Liver (tissue), 9 donors: ENCODE measurements around the gene DNAH1. TPM values are rescaled to one million over a fixed set of nuclear protein-coding genes. Genes with fewer than 3 reads are reported as not detected.

Source experiments
- DNase-seq: peaks from one replicate; pipeline ENCODE4 v3.0.0-alpha.2; 2017; ENCODE audit warnings: low spot score
- H3K27ac ChIP-seq, 2 donors: one replicate each; pipeline ENCODE4 v1.7.0; 2013; ENCODE audit warnings: inconsistent platforms in 2 of 2, low read length in 2 of 2, control low read depth in 1 of 2, low read depth in 1 of 2, mild to moderate bottlenecking in 1 of 2
- H3K27me3 ChIP-seq, 4 donors: one replicate each; pipeline versions ENCODE4 v1.6.1 to v1.7.0; 2013; ENCODE audit warnings: low read length in 3 of 4, inconsistent platforms in 1 of 4, mild to moderate bottlenecking in 1 of 4, moderate library complexity in 1 of 4; ENCODE audit not compliant: control insufficient read depth in 4 of 4, insufficient read depth in 4 of 4
- H3K36me3 ChIP-seq, 4 donors: one replicate each; pipeline versions ENCODE4 v1.6.1 to v1.7.0; 2013; ENCODE audit warnings: low read length in 3 of 4, mild to moderate bottlenecking in 3 of 4, low read depth in 1 of 4, moderate library complexity in 1 of 4; ENCODE audit not compliant: control insufficient read depth in 4 of 4, insufficient read depth in 3 of 4
- H3K4me1 ChIP-seq, 4 donors: one replicate each; pipeline versions ENCODE4 v1.6.1 to v1.7.0; 2013; ENCODE audit warnings: low read length in 3 of 4, mild to moderate bottlenecking in 3 of 4, moderate library complexity in 1 of 4; ENCODE audit not compliant: control insufficient read depth in 4 of 4, insufficient read depth in 4 of 4
- H3K4me3 ChIP-seq, 3 donors: one replicate each; pipeline versions ENCODE4 v1.6.1 to v1.7.0; 2013; ENCODE audit warnings: low read length in 3 of 3, control low read depth in 1 of 3, low read depth in 1 of 3, mild to moderate bottlenecking in 1 of 3
- H3K9ac ChIP-seq, 2 donors: one replicate each; pipeline ENCODE4 v1.7.0; 2013; ENCODE audit warnings: low read length in 2 of 2, mild to moderate bottlenecking in 2 of 2, moderate library complexity in 2 of 2, control low read depth in 1 of 2, low read depth in 1 of 2
- H3K9me3 ChIP-seq, 4 donors: one replicate each; pipeline versions ENCODE4 v1.6.1 to v1.7.0; 2013; ENCODE audit warnings: low read length in 3 of 4; ENCODE audit not compliant: control insufficient read depth in 4 of 4
- ATF3 ChIP-seq: IDR thresholded peaks from 2 replicates; pipeline ENCODE4 v1.6.1; 2016; ENCODE audit warnings: antibody characterized with exemption
- CTCF ChIP-seq: fragments of 150-350 bp; IDR thresholded peaks from 2 replicates; pipeline ENCODE4 v1.5.1; 2017; ENCODE audit warnings: improper control_type of control experiment, low read depth, low read length; ENCODE audit not compliant: missing input control
- EGR1 ChIP-seq, 2 donors: IDR thresholded peaks; 2 replicates each; pipeline ENCODE4 v1.6.1; 2016 to 2018; ENCODE audit warnings: antibody characterized with exemption in 2 of 2, low read depth in 2 of 2
- FOXA1 ChIP-seq: IDR thresholded peaks from 2 replicates; pipeline ENCODE4 v1.6.1; 2016; ENCODE audit warnings: antibody characterized with exemption
- GABPA ChIP-seq, 2 donors: IDR thresholded peaks in 1 of 2; conservative IDR thresholded peaks in 1 of 2; 2 replicates each; pipeline ENCODE4 v1.6.1; 2016; ENCODE audit warnings: antibody characterized with exemption in 2 of 2, mild to moderate bottlenecking in 1 of 2, moderate library complexity in 1 of 2
- HNF4A ChIP-seq, 2 donors: conservative IDR thresholded peaks; 2 replicates each; pipeline ENCODE4 v1.6.1; 2016; ENCODE audit warnings: antibody characterized with exemption in 2 of 2, mild to moderate bottlenecking in 2 of 2
- HNF4G ChIP-seq: IDR thresholded peaks from 2 replicates; pipeline ENCODE4 v1.6.1; 2016; ENCODE audit warnings: antibody characterized with exemption
- JUND ChIP-seq, 2 donors: IDR thresholded peaks; 2 replicates each; pipeline ENCODE4 v1.6.1; 2016; ENCODE audit warnings: antibody characterized with exemption in 2 of 2
- RAD21 ChIP-seq, 2 donors: IDR thresholded peaks; 2 replicates each; pipeline ENCODE4 v1.6.1; 2016; ENCODE audit warnings: antibody characterized with exemption in 2 of 2, mild to moderate bottlenecking in 2 of 2
- RXRA ChIP-seq, 2 donors: IDR thresholded peaks; 2 replicates each; pipeline ENCODE4 v1.6.1; 2017 to 2018; ENCODE audit warnings: antibody characterized with exemption in 2 of 2, mild to moderate bottlenecking in 1 of 2
- SP1 ChIP-seq: IDR thresholded peaks from 2 replicates; pipeline ENCODE4 v1.6.1; 2018; ENCODE audit warnings: antibody characterized with exemption, mild to moderate bottlenecking
- TAF1 ChIP-seq: conservative IDR thresholded peaks from 2 replicates; pipeline ENCODE4 v1.6.1; 2016; ENCODE audit warnings: antibody characterized with exemption, mild to moderate bottlenecking
- ZBTB33 ChIP-seq: IDR thresholded peaks from 2 replicates; pipeline ENCODE4 v1.6.1; 2016; ENCODE audit warnings: antibody characterized with exemption
- WGBS: extraction: QIAGEN DNeasy Blood & Tissue Kit; methylation state at CpG from one replicate; pipeline ENCODE4 v1.1.7; 2013; 5-methylcytosine and 5-hydroxymethylcytosine counted together
- polyA plus RNA-seq, 2 donors: library from polyadenylated mRNA; stranded (reverse) in 1 of 2; unstranded in 1 of 2; fragments of 200-250 nt in 1 of 2; fragments of >200 nt in 1 of 2; fragmentation: Nextera tagmentation in 1 of 2; extraction: Ambion mirVana in 1 of 2; gene quantifications; one replicate each; pipeline versions ENCODE4 v1.2.1 to v1.2.3, GENCODE V29; 2013 to 2015
- total RNA-seq, 2 donors: library from RNA; depleted of rRNA; stranded (reverse); fragments of >200 nt; gene quantifications; one replicate each; pipeline ENCODE4 v1.2.3, GENCODE V29; 2014
- TF ChIP-seq, protein P1 (sequence below): IDR thresholded peaks from 2 replicates; pipeline ENCODE4 v1.6.1; 2016; ENCODE audit warnings: antibody characterized with exemption
- TF ChIP-seq, protein P2 (sequence below): IDR thresholded peaks from 2 replicates; pipeline ENCODE4 v1.6.1; 2016; ENCODE audit warnings: antibody characterized with exemption, mild to moderate bottlenecking
- donor health status: healthy.
- donor health status: healthy.
- donor health status: healthy.
- donor health status: healthy.
- donor health status: healthy.

The DNAH1 gene
- total and polyA plus RNA-seq, 4 donors: 1.5 to 6.0 (median 2.5) TPM

DNA sequence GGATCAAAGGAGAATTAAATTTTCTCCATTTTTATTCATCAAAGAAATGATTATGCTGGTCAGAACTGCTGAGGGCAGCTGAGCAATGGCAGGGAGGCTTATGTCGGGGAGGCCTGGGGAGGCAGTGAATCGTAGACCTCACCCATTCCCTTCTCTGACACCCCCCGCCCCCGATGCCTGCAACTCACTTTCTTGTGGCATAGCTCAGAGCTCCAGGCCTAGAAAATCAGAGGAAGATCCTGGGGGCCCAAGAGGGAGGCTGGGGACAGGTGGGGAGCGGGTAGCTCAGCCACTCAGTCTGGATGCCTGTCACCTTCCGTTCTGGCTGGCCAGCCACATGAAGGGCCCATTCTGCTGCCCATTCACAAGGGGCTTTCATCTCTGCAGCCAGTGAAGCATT lies 1.1 kb upstream of the DNAH1 start:
- no peak for TF ChIP-seq ATF3
- TF ChIP-seq JUND (IDR thresholded peaks at IDR 0.05): no peak
- TF ChIP-seq CTCF: no peak
- TF ChIP-seq RXRA (IDR thresholded peaks at IDR 0.05): no peak
- TF ChIP-seq TAF1: no peak
- TF ChIP-seq, protein P1, sequence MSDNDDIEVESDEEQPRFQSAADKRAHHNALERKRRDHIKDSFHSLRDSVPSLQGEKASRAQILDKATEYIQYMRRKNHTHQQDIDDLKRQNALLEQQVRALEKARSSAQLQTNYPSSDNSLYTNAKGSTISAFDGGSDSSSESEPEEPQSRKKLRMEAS: no peak
- TF ChIP-seq, protein P2, sequence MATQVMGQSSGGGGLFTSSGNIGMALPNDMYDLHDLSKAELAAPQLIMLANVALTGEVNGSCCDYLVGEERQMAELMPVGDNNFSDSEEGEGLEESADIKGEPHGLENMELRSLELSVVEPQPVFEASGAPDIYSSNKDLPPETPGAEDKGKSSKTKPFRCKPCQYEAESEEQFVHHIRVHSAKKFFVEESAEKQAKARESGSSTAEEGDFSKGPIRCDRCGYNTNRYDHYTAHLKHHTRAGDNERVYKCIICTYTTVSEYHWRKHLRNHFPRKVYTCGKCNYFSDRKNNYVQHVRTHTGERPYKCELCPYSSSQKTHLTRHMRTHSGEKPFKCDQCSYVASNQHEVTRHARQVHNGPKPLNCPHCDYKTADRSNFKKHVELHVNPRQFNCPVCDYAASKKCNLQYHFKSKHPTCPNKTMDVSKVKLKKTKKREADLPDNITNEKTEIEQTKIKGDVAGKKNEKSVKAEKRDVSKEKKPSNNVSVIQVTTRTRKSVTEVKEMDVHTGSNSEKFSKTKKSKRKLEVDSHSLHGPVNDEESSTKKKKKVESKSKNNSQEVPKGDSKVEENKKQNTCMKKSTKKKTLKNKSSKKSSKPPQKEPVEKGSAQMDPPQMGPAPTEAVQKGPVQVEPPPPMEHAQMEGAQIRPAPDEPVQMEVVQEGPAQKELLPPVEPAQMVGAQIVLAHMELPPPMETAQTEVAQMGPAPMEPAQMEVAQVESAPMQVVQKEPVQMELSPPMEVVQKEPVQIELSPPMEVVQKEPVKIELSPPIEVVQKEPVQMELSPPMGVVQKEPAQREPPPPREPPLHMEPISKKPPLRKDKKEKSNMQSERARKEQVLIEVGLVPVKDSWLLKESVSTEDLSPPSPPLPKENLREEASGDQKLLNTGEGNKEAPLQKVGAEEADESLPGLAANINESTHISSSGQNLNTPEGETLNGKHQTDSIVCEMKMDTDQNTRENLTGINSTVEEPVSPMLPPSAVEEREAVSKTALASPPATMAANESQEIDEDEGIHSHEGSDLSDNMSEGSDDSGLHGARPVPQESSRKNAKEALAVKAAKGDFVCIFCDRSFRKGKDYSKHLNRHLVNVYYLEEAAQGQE: no peak
- no peak for TF ChIP-seq ZBTB33
- TF ChIP-seq SP1: no peak
- TF ChIP-seq HNF4G: no peak
- TF ChIP-seq HNF4A (conservative IDR thresholded peaks at IDR 0.05): no peak
- TF ChIP-seq EGR1 (IDR thresholded peaks at IDR 0.05; ENCODE audit: low read depth in 2 of 2): no peak
- no peak for TF ChIP-seq RAD21 (IDR thresholded peaks at IDR 0.05)
- TF ChIP-seq GABPA (IDR thresholded peaks at IDR 0.05 in 1 of 2, conservative IDR thresholded peaks at IDR 0.05 in 1 of 2): no peak
- no peak for TF ChIP-seq FOXA1
- Histone ChIP-seq H3K9ac (no peak overlapping the region), H3K27me3 (no peaks in the 10 kb centered on the region), H3K36me3 (peaks cover 0 to 9% (median 2%) of the 10 kb centered on the region in 4 donors), H3K4me3 (no peak overlapping the region), H3K4me1 (no peaks in the 10 kb centered on the region), H3K27ac (no peak overlapping the region), H3K9me3 (no peaks in the 10 kb centered on the region)
- DNase-seq: no peak
- 95% methylated on average over 6 of the region's 6 CpGs for WGBS
